DOHH2 (cell line): ENCODE measurements around the gene PACRG.

Experiments used
- CTCF ChIP-seq: fragments of 200-600 bp; sonication (generic); IDR thresholded peaks from one replicate; pipeline ENCODE4 v1.5.1; 2014; ENCODE audit warnings: antibody characterized with exemption, mild to moderate bottlenecking, low read depth, low read length; ENCODE audit not compliant: poor library complexity, severe bottlenecking
- EZH2phosphoT487 ChIP-seq: fragments of 200-600 bp; sonication (generic); IDR thresholded peaks from 2 replicates; pipeline ENCODE4 v1.6.1; 2017; ENCODE audit warnings: borderline replicate concordance, mild to moderate bottlenecking, antibody characterized with exemption, low read length, moderate library complexity, mixed read lengths

- no peak for TF ChIP-seq EZH2phosphoT487
- no peak for TF ChIP-seq CTCF
These were observed 451.9 kb downstream of the PACRG start for GRCh38 chr6:163179721-163180120.
